ENCODE measurements around the gene STK32B. TPM values are rescaled to one million over a fixed set of nuclear protein-coding genes. Genes with fewer than 3 reads are reported as not detected.

The STK32B gene
- total RNA-seq, 1 experiment from 2014 or later: 11.6 TPM

- DNase-seq (ENCODE audit: low read depth, low spot score): peak; percentile 66
- no peaks in the 10 kb centered on the region for H3K36me3 ChIP-seq (ENCODE audit: control insufficient read depth, insufficient read depth, low read length)
- H3K27ac ChIP-seq (ENCODE audit: low read length): peak overlapping the region; percentile 29; the same call in 1 of the 2 replicates
- intact Hi-C loops (cut with micrococcal nuclease; ENCODE audit: unreplicated experiment) (no loop called here), in situ Hi-C loops (cut with HindIII; ENCODE audit: low pct_unique_long_range_greater_than_20kb, low sequenced_read_pairs) (no loop called here)
- no TSS peak for BruUV-seq (replicated peaks)
- peak; percentile 57 for ATAC-seq
- no peaks in the 10 kb centered on the region for H3K9me3 ChIP-seq (ENCODE audit: control insufficient read depth, insufficient read depth, low read depth, low read length)
- H3K4me3 ChIP-seq (ENCODE audit: low read depth in 2 of 2, low read length in 2 of 2): no peak overlapping the region
- no peak for TF ChIP-seq CTCF (IDR thresholded peaks at IDR 0.05)
- no peak for TF ChIP-seq REST (IDR thresholded peaks at IDR 0.05; ENCODE audit: insufficient read depth in 1 of 2, low read depth in 2 of 2, low read length in 1 of 2)
- TF ChIP-seq POLR2AphosphoS5 (IDR thresholded peaks at IDR 0.05; ENCODE audit: low read depth, low read length): no peak
- TF ChIP-seq TCF7L2 (IDR thresholded peaks at IDR 0.05; ENCODE audit: low read depth, low read length): no peak
- no peak for TF ChIP-seq SIN3A (IDR thresholded peaks at IDR 0.05; ENCODE audit: borderline replicate concordance, insufficient read depth, low read depth, low read length)
- peaks cover under 1% of the 10 kb centered on the region; the same call in 1 of the 2 replicates for H3K4me1 ChIP-seq (ENCODE audit: control insufficient read depth, insufficient read depth, low read length)
- ChIA-PET CTCF (no interaction called here), POLR2A (interaction anchor here (0.6 kb wide), 1 partner anchor 13 kb away, joined by 4 read pairs; no protein-coding TSS in a partner anchor)
- no peaks in the 10 kb centered on the region for H3K27me3 ChIP-seq (ENCODE audit: control insufficient read depth, insufficient read depth, low read length)
These were observed 315.1 kb downstream of the STK32B start for GRCh38 chr4:5366421-5366820.

- Histone ChIP-seq H3K4me3 (ENCODE audit: low read depth in 2 of 2, low read length in 2 of 2) (no peak overlapping the region), H3K36me3 (ENCODE audit: control insufficient read depth, insufficient read depth, low read length) (no peaks in the 10 kb centered on the region), H3K4me1 (ENCODE audit: control insufficient read depth, insufficient read depth, low read length) (peaks cover 5% of the 10 kb centered on the region), H3K27me3 (ENCODE audit: control insufficient read depth, insufficient read depth, low read length) (no peaks in the 10 kb centered on the region), H3K27ac (ENCODE audit: low read length) (no peak overlapping the region), H3K9me3 (ENCODE audit: control insufficient read depth, insufficient read depth, low read depth, low read length) (no peaks in the 10 kb centered on the region)
- CTCF ChIA-PET: no interaction called here
- POLR2A ChIA-PET: no interaction called here
- no TSS peak for BruUV-seq (replicated peaks)
- DNase-seq (ENCODE audit: low read depth, low spot score) (no peak), ATAC-seq (no peak)
- in situ Hi-C loops (cut with HindIII; ENCODE audit: low pct_unique_long_range_greater_than_20kb, low sequenced_read_pairs): no loop called here
- TF ChIP-seq CTCF (IDR thresholded peaks at IDR 0.05): no peak
- no peak for TF ChIP-seq TCF7L2 (IDR thresholded peaks at IDR 0.05; ENCODE audit: low read depth, low read length)
- TF ChIP-seq SIN3A (IDR thresholded peaks at IDR 0.05; ENCODE audit: borderline replicate concordance, insufficient read depth, low read depth, low read length): no peak
- TF ChIP-seq POLR2AphosphoS5 (IDR thresholded peaks at IDR 0.05; ENCODE audit: low read depth, low read length): no peak
- no peak for TF ChIP-seq REST (IDR thresholded peaks at IDR 0.05; ENCODE audit: insufficient read depth in 1 of 2, low read depth in 2 of 2, low read length in 1 of 2)
- intact Hi-C loops (cut with micrococcal nuclease; ENCODE audit: unreplicated experiment): no loop called here
These were observed 317.1 kb downstream of the STK32B start for GRCh38 chr4:5368426-5368825.

Data from Panc1 (cell line).